Hematopoietic multipotent progenitor cell treated with erythropoietin and hydrocortisone succinate and interleukin-3 and kit ligand, for 15 days (in vitro differentiated cells): ENCODE measurements around the gene KBTBD4.

Experiments used
- DNase-seq: peaks from one replicate; pipeline ENCODE4 v3.0.0-alpha.2; 2015; ENCODE audit warnings: low spot score

KBTBD4 gene

GRCh38 chr11:47578524-47579494, at the start of gene KBTBD4, which contains the start of gene NDUFS3:
TSS of gene KBTBD4 (minus strand) at chr11:47578970. CDS start at chr11:47578951, 19 bp downstream.
TSS of gene NDUFS3 (plus strand) at chr11:47579074. CDS start at chr11:47579092, 18 bp downstream.
- peak; percentile 91 for DNase-seq

- DNase-seq: no peak
Observed at GRCh38 chr11:47628026-47628425, 49.3 kb upstream of the KBTBD4 start.

- DNase-seq: no peak
Observed at GRCh38 chr11:47626234-47626633, 47.5 kb upstream of the KBTBD4 start.

- DNase-seq: no peak
Observed at GRCh38 chr11:47620836-47621378, 42.1 kb upstream of the KBTBD4 start.

- no peak for DNase-seq
Observed at GRCh38 chr11:47617417-47617809, 38.6 kb upstream of the KBTBD4 start.

- DNase-seq: peak; percentile 47
Observed at GRCh38 chr11:47616726-47617416, 38.1 kb upstream of the KBTBD4 start.

- no peak for DNase-seq
Observed at GRCh38 chr11:47615249-47615648, 36.5 kb upstream of the KBTBD4 start.

GRCh38 chr11:47611348-47611794, 32.6 kb upstream of the KBTBD4 start:
- no peak for DNase-seq

GRCh38 chr11:47609675-47610074, 30.9 kb upstream of the KBTBD4 start:
- DNase-seq: peak; percentile 81

GRCh38 chr11:47607380-47607779, 28.6 kb upstream of the KBTBD4 start:
- no peak for DNase-seq

GRCh38 chr11:47606731-47607130, 28.0 kb upstream of the KBTBD4 start:
- no peak for DNase-seq

- DNase-seq: no peak
Observed at GRCh38 chr11:47605921-47606320, 27.2 kb upstream of the KBTBD4 start.

GRCh38 chr11:47603295-47603694, 24.5 kb upstream of the KBTBD4 start:
- DNase-seq: no peak

- no peak for DNase-seq
Observed at GRCh38 chr11:47599902-47600301, 21.1 kb upstream of the KBTBD4 start.

GRCh38 chr11:47595967-47596366, 17.2 kb upstream of the KBTBD4 start:
- no peak for DNase-seq

GRCh38 chr11:47595029-47595428, 16.3 kb upstream of the KBTBD4 start:
- DNase-seq: no peak

GRCh38 chr11:47593934-47594855, 15.4 kb upstream of the KBTBD4 start, which contains the start of gene C1QTNF4:
TSS of gene C1QTNF4 (minus strand) at chr11:47594411. CDS start at chr11:47590810, 3,601 bp downstream.
- DNase-seq: no peak

- no peak for DNase-seq
Observed at GRCh38 chr11:47593492-47593933, 14.7 kb upstream of the KBTBD4 start.

GRCh38 chr11:47592970-47593369, 14.2 kb upstream of the KBTBD4 start:
- no peak for DNase-seq

GRCh38 chr11:47592251-47592650, 13.5 kb upstream of the KBTBD4 start:
- no peak for DNase-seq

- DNase-seq: no peak
Observed at GRCh38 chr11:47591764-47592163, 13.0 kb upstream of the KBTBD4 start.
